Astrocyte of the cerebellum (primary cell): Measurements from ENCODE around the gene CHSY3.

Source experiments
- DNase-seq: peaks from one replicate; pipeline ENCODE4 v3.0.0-alpha.2; 2011; ENCODE audit warnings: low read depth
- H3K4me3 ChIP-seq: 2 replicates; pipeline ENCODE4 v1.5.1; 2011; ENCODE audit warnings: mild to moderate bottlenecking, low read depth, low read length, moderate library complexity
- CTCF ChIP-seq: IDR thresholded peaks from 2 replicates; pipeline ENCODE4 v1.5.1; 2012; ENCODE audit warnings: low read length, low read depth, moderate library complexity, mild to moderate bottlenecking; ENCODE audit errors: missing control alignments
- in situ Hi-C: cut with HindIII; loops from 2 replicates; pipeline ENCODE4 v1.10.0; 2017; ENCODE audit warnings: low sequenced_read_pairs

CHSY3 gene

GRCh38 chr5:130227699-130228098 lies 323.4 kb downstream of the CHSY3 start:
- DNase-seq, result no peak
- H3K4me3 ChIP-seq, result no peak overlapping the region
- in situ Hi-C loops, result no loop called here
- no peak for TF ChIP-seq CTCF

GRCh38 chr5:130231786-130232185 lies 327.5 kb downstream of the CHSY3 start:
- in situ Hi-C loops, result no loop called here
- DNase-seq, result no peak
- TF ChIP-seq CTCF, result no peak
- no peak overlapping the region for H3K4me3 ChIP-seq

- no peak overlapping the region for H3K4me3 ChIP-seq
- in situ Hi-C loops, result no loop called here
- TF ChIP-seq CTCF, result no peak
- no peak for DNase-seq
These were observed 330.6 kb downstream of the CHSY3 start for GRCh38 chr5:130234816-130235215.
